A549 (cell line): ENCODE measurements around the gene MIB1. TPM values are rescaled to one million over a fixed set of nuclear protein-coding genes. Genes with fewer than 3 reads are reported as not detected.

ENCODE experiments used
- ATAC-seq, 2 experiments: fragments of 200-7000 bp in 1 of 2; fragments of >200 bp in 1 of 2; cut with Nextera tagmentation in 1 of 2; cut with Tn5 transposase in 1 of 2; 3 replicates each; pipeline versions ENCODE4 v1.8.0 to v1.9.1; 2018 to 2020; ENCODE audit warnings: mild to moderate bottlenecking in 1 of 2, moderate library complexity in 1 of 2
- CTCF ChIA-PET: fragments of 300-600 bp; sonication (Branson Sonifier 250); formaldehyde crosslinking; extraction: SDS; loops from one replicate; lab custom pipeline; 2021; ENCODE audit warnings: antibody characterized with exemption, inconsistent platforms; lab: Yijun Ruan, JAX
- POLR2A ChIA-PET: fragments of 350-600 bp; formaldehyde crosslinking; extraction: SDS; loops from one replicate; lab custom pipeline; 2021; ENCODE audit warnings: antibody characterized with exemption, inconsistent platforms; lab: Yijun Ruan, JAX
- DNase-seq, 2 experiments: peaks; one replicate each; pipeline versions ENCODE4 v3.0.0 to v3.0.0-alpha.2; 2011 to 2016; ENCODE audit warnings: low read depth in 1 of 2, low spot score in 1 of 2
- FAIRE-seq: peaks from 2 replicates; lab custom pipeline; 2011; peaks lifted over from hg19 to GRCh38; lab: Jason Lieb, UNC
- H3K27ac ChIP-seq, 2 experiments: fragments of >200 bp; sonication (Bioruptor Twin); formaldehyde crosslinking; 3 replicates each; pipeline ENCODE4 v1.5.1; 2016 to 2017
- H3K4me1 ChIP-seq: fragments of >200 bp; sonication (Bioruptor Twin); formaldehyde crosslinking; 3 replicates; pipeline ENCODE4 v1.6.1; 2016
- H3K4me2 ChIP-seq: fragments of >200 bp; sonication (Bioruptor Twin); formaldehyde crosslinking; 3 replicates; pipeline ENCODE4 v1.6.1; 2016
- H3K4me3 ChIP-seq: fragments of >200 bp; sonication (Bioruptor Twin); formaldehyde crosslinking; 3 replicates; pipeline ENCODE4 v1.5.1; 2016
- H3K9me3 ChIP-seq: fragments of >200 bp; sonication (Bioruptor Twin); formaldehyde crosslinking; 3 replicates; pipeline ENCODE4 v1.6.1; 2016
- FOSL2 ChIP-seq, 2 experiments: fragments of 450-650 bp in 1 of 2; fragments of >200 bp in 1 of 2; sonication (Bioruptor Twin) in 1 of 2; formaldehyde crosslinking; IDR thresholded peaks; 2 replicates each; pipeline versions ENCODE4 v1.5.0 to v1.6.1; 2016 to 2020; ENCODE audit warnings: mild to moderate bottlenecking in 1 of 2, moderate library complexity in 1 of 2
- GATA3 ChIP-seq: IDR thresholded peaks from 2 replicates; pipeline ENCODE4 v1.6.1; 2012; ENCODE audit warnings: borderline replicate concordance
- HEYL ChIP-seq: fragments of 250-450 bp; sonication (Bioruptor Pico); IDR thresholded peaks from 2 replicates; pipeline ENCODE4 v1.8.0; 2021; ENCODE audit warnings: mild to moderate bottlenecking, moderate library complexity
- HOXB5 ChIP-seq: fragments of 250-450 bp; sonication (Bioruptor Pico); IDR thresholded peaks from 2 replicates; pipeline ENCODE4 v1.5.0; 2020; ENCODE audit warnings: mild to moderate bottlenecking, moderate library complexity
- JUN ChIP-seq, 2 experiments: fragments of >200 bp; sonication (Bioruptor Twin); formaldehyde crosslinking; IDR thresholded peaks; 2 replicates in 1 of 2; 3 replicates in 1 of 2; pipeline ENCODE4 v1.6.1; 2016 to 2017
- KDM1A ChIP-seq: fragments of 200-600 bp; sonication (generic); IDR thresholded peaks from 2 replicates; pipeline ENCODE4 v1.6.1; 2016; ENCODE audit warnings: low read depth, mild to moderate bottlenecking
- KDM5A ChIP-seq: fragments of 200-600 bp; sonication (generic); IDR thresholded peaks from 2 replicates; pipeline ENCODE4 v1.6.1; 2016; ENCODE audit warnings: antibody characterized with exemption, mild to moderate bottlenecking
- NR3C1 ChIP-seq: fragments of >200 bp; sonication (Bioruptor Twin); formaldehyde crosslinking; IDR thresholded peaks from 3 replicates; pipeline ENCODE4 v1.6.1; 2017
- PBX3 ChIP-seq: IDR thresholded peaks from 2 replicates; pipeline ENCODE4 v1.6.1; 2012
- POLR2AphosphoS2 ChIP-seq: conservative IDR thresholded peaks from 2 replicates; pipeline ENCODE4 v1.6.1; 2012; ENCODE audit warnings: low read length, improper control_type of control experiment, inconsistent platforms
- RARB ChIP-seq: fragments of 250-450 bp; sonication (Bioruptor Pico); IDR thresholded peaks from 2 replicates; pipeline ENCODE4 v1.8.0; 2021; ENCODE audit warnings: mild to moderate bottlenecking, moderate library complexity
- REST ChIP-seq: fragments of 200-600 bp; sonication (generic); IDR thresholded peaks from 2 replicates; pipeline ENCODE4 v1.6.1; 2016; ENCODE audit warnings: antibody characterized with exemption, mild to moderate bottlenecking, moderate library complexity
- RFX5 ChIP-seq: fragments of 450-650 bp; IDR thresholded peaks from 2 replicates; pipeline ENCODE4 v1.7.1; 2014; ENCODE audit warnings: antibody characterized with exemption, mild to moderate bottlenecking, moderate library complexity
- SREBF2 ChIP-seq: fragments of 450-650 bp; IDR thresholded peaks from 2 replicates; pipeline ENCODE4 v1.6.1; 2014; ENCODE audit warnings: mild to moderate bottlenecking, moderate library complexity
- TFCP2L1 ChIP-seq: fragments of 250-450 bp; sonication (Bioruptor Pico); IDR thresholded peaks from 2 replicates; pipeline ENCODE4 v1.5.0; 2021; ENCODE audit warnings: mild to moderate bottlenecking
- WGBS: methylation state at CpG from one replicate; pipeline ENCODE4 v1.1.6; 2017; ENCODE audit errors: missing lambda C conversion rate; 5-methylcytosine and 5-hydroxymethylcytosine counted together
- polyA plus RNA-seq, 4 experiments: library from polyadenylated mRNA; depleted of rRNA in 3 of 4; stranded (reverse); fragments of >200 nt; fragmentation: RNase III in 1 of 4; extraction: RNeasy Plus Mini Kit Qiagen cat#74134 plus additional on column Dnase treatment in 1 of 4; gene quantifications; 2 replicates in 3 of 4; 3 replicates in 1 of 4; pipeline ENCODE4 v1.2.3, GENCODE V29; 2011 to 2017
- TF ChIP-seq, protein P1 (sequence below): fragments of 250-450 bp; sonication (Bioruptor Pico); IDR thresholded peaks from 2 replicates; pipeline ENCODE4 v1.5.0; 2021; ENCODE audit warnings: mild to moderate bottlenecking, moderate library complexity, borderline replicate concordance
- TF ChIP-seq, protein P2 (sequence below): fragments of 250-450 bp; sonication (Bioruptor Pico); IDR thresholded peaks from 2 replicates; pipeline ENCODE4 v1.5.0; 2020; ENCODE audit warnings: low read depth, mild to moderate bottlenecking, moderate library complexity
- TF ChIP-seq, protein P3 (sequence below): IDR thresholded peaks from 2 replicates; pipeline ENCODE4 v1.6.1; 2012
- TF ChIP-seq, protein P4 (sequence below): fragments of 450-650 bp; IDR thresholded peaks from 2 replicates; pipeline ENCODE4 v1.6.1; 2014; ENCODE audit warnings: antibody characterized with exemption

MIB1 gene
- polyA plus RNA-seq, 2 of the 4 experiments (the other 2 are of a cell fraction) = 9.6 to 22.2 TPM

GRCh38 chr18:21855432-21855831, 114.8 kb downstream of the MIB1 start:
- 91% methylated on average over 3 of the region's 3 CpGs for WGBS

GRCh38 chr18:21857871-21858270, 117.3 kb downstream of the MIB1 start:
- POLR2A ChIA-PET = no interaction called here
- Histone ChIP-seq H3K9me3 (no peaks in the 10 kb centered on the region), H3K4me1 (no peaks in the 10 kb centered on the region), H3K4me2 (no peak overlapping the region), H3K4me3 (no peak overlapping the region), H3K27ac (no peak overlapping the region)
- CTCF ChIA-PET = no interaction called here
- no peak for ATAC-seq
- no peak for TF ChIP-seq FOSL2 (IDR thresholded peaks at IDR 0.05)
- no peak for TF ChIP-seq FOSL2 (CRISPR knock-in tag; IDR thresholded peaks at IDR 0.05)
- TF ChIP-seq, protein P1, sequence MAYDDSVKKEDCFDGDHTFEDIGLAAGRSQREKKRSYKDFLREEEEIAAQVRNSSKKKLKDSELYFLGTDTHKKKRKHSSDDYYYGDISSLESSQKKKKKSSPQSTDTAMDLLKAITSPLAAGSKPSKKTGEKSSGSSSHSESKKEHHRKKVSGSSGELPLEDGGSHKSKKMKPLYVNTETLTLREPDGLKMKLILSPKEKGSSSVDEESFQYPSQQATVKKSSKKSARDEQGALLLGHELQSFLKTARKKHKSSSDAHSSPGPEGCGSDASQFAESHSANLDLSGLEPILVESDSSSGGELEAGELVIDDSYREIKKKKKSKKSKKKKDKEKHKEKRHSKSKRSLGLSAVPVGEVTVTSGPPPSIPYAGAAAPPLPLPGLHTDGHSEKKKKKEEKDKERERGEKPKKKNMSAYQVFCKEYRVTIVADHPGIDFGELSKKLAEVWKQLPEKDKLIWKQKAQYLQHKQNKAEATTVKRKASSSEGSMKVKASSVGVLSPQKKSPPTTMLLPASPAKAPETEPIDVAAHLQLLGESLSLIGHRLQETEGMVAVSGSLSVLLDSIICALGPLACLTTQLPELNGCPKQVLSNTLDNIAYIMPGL (CRISPR knock-in tag) = no peak
- no peak for TF ChIP-seq RFX5
- no peak for TF ChIP-seq KDM1A
- no peak for TF ChIP-seq RARB (CRISPR knock-in tag)
- no peak for TF ChIP-seq HEYL (CRISPR knock-in tag)
- TF ChIP-seq, protein P2, sequence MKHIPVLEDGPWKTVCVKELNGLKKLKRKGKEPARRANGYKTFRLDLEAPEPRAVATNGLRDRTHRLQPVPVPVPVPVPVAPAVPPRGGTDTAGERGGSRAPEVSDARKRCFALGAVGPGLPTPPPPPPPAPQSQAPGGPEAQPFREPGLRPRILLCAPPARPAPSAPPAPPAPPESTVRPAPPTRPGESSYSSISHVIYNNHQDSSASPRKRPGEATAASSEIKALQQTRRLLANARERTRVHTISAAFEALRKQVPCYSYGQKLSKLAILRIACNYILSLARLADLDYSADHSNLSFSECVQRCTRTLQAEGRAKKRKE (CRISPR knock-in tag) = no peak
- no peak for TF ChIP-seq SREBF2
- no peak for TF ChIP-seq HOXB5 (CRISPR knock-in tag)
- TF ChIP-seq NR3C1 = no peak
- TF ChIP-seq, protein P3, sequence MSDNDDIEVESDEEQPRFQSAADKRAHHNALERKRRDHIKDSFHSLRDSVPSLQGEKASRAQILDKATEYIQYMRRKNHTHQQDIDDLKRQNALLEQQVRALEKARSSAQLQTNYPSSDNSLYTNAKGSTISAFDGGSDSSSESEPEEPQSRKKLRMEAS = no peak
- no peak for TF ChIP-seq TFCP2L1 (CRISPR knock-in tag)
- WGBS = 89% methylated on average over 3 of the region's 3 CpGs
- no peak for DNase-seq
- no peak for FAIRE-seq

More at GRCh38 chr18:21855432-21855831, 114.8 kb downstream of the MIB1 start:
- no peak overlapping the region for H3K4me3 ChIP-seq
- no peaks in the 10 kb centered on the region for H3K4me1 ChIP-seq
- FAIRE-seq (no peak), ATAC-seq (no peak)
- H3K27ac ChIP-seq = no peak overlapping the region
- no peaks in the 10 kb centered on the region for H3K9me3 ChIP-seq
- H3K4me2 ChIP-seq = no peak overlapping the region
- CTCF ChIA-PET = no interaction called here
- POLR2A ChIA-PET = no interaction called here
- TF ChIP-seq KDM5A (no peak), REST (no peak), FOSL2 (IDR thresholded peaks at IDR 0.05) (no peak), FOSL2 (CRISPR knock-in tag; IDR thresholded peaks at IDR 0.05) (no peak), PBX3 (no peak), JUN (IDR thresholded peaks at IDR 0.05) (no peak), RFX5 (no peak), GATA3 (no peak), POLR2AphosphoS2 (no peak)
- TF ChIP-seq, protein P4, sequence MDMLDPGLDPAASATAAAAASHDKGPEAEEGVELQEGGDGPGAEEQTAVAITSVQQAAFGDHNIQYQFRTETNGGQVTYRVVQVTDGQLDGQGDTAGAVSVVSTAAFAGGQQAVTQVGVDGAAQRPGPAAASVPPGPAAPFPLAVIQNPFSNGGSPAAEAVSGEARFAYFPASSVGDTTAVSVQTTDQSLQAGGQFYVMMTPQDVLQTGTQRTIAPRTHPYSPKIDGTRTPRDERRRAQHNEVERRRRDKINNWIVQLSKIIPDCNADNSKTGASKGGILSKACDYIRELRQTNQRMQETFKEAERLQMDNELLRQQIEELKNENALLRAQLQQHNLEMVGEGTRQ = no peak
- TF ChIP-seq, all 56 proteins: peak for 0
- no peak for DNase-seq
